Keratinocyte (primary cell): ENCODE results near the gene CFAP46. TPM values are rescaled to one million over a fixed set of nuclear protein-coding genes. Genes with fewer than 3 reads are reported as not detected.

Experiments
- DNase-seq: peaks from one replicate; pipeline ENCODE4 v3.0.0-alpha.2; 2011; ENCODE audit warnings: low read depth, missing footprints, low spot score
- FAIRE-seq: peaks from 2 replicates; lab custom pipeline; 2011; peaks lifted over from hg19 to GRCh38; lab: Jason Lieb, UNC
- H2AFZ ChIP-seq: 2 replicates; pipeline ENCODE4 v1.6.0; 2012; ENCODE audit warnings: low read length, control low read depth, inconsistent platforms; ENCODE audit not compliant: control insufficient read depth
- H3K27ac ChIP-seq: 2 replicates; pipeline ENCODE4 v1.5.1; 2011; ENCODE audit warnings: low read length; ENCODE audit not compliant: control insufficient read depth, insufficient read depth
- H3K27me3 ChIP-seq: 3 replicates; pipeline ENCODE4 v1.6.0; 2011; ENCODE audit warnings: low read length; ENCODE audit not compliant: control insufficient read depth, insufficient read depth; ENCODE audit errors: extremely low read depth
- H3K36me3 ChIP-seq, 2 experiments: 2 replicates in 1 of 2; 3 replicates in 1 of 2; pipeline ENCODE4 v1.5.1; 2011; ENCODE audit warnings: low read length in 2 of 2, mild to moderate bottlenecking in 1 of 2; ENCODE audit not compliant: control insufficient read depth in 2 of 2, insufficient read depth in 2 of 2; ENCODE audit errors: extremely low read depth in 1 of 2
- H3K4me1 ChIP-seq: 3 replicates; pipeline ENCODE4 v1.5.1; 2011; ENCODE audit warnings: low read length; ENCODE audit not compliant: control insufficient read depth, insufficient read depth; ENCODE audit errors: extremely low read depth
- H3K4me2 ChIP-seq: 3 replicates; pipeline ENCODE4 v1.6.0; 2011; ENCODE audit warnings: low read depth, low read length; ENCODE audit not compliant: control insufficient read depth, insufficient read depth; ENCODE audit errors: extremely low read depth
- H3K4me3 ChIP-seq, 3 experiments: fragments of 200-600 bp in 1 of 3; sonication (generic) in 1 of 3; 2 replicates in 2 of 3; 3 replicates in 1 of 3; pipeline ENCODE4 v1.5.1; 2011 to 2016; ENCODE audit warnings: low read length in 3 of 3, mild to moderate bottlenecking in 3 of 3, control low read depth in 2 of 3, inconsistent platforms in 1 of 3, low read depth in 1 of 3, mixed read lengths in 1 of 3, mixed run types in 1 of 3, moderate library complexity in 1 of 3; ENCODE audit not compliant: control insufficient read depth in 2 of 3, insufficient read depth in 2 of 3; ENCODE audit errors: extremely low read depth in 1 of 3
- H3K79me2 ChIP-seq: 2 replicates; pipeline ENCODE4 v1.6.0; 2012; ENCODE audit warnings: low read length; ENCODE audit not compliant: control insufficient read depth, insufficient read depth
- H3K9ac ChIP-seq: 3 replicates; pipeline ENCODE4 v1.6.0; 2011; ENCODE audit warnings: low read length; ENCODE audit not compliant: control insufficient read depth, insufficient read depth; ENCODE audit errors: extremely low read depth
- H3K9me1 ChIP-seq: 3 replicates; pipeline ENCODE4 v1.6.0; 2011; ENCODE audit warnings: low read length; ENCODE audit not compliant: control insufficient read depth, insufficient read depth; ENCODE audit errors: extremely low read depth
- H3K9me3 ChIP-seq: 2 replicates; pipeline ENCODE4 v1.5.1; 2012; ENCODE audit warnings: low read depth, low read length; ENCODE audit not compliant: control insufficient read depth
- H4K20me1 ChIP-seq: 3 replicates; pipeline ENCODE4 v1.6.0; 2011; ENCODE audit warnings: low read length; ENCODE audit not compliant: control insufficient read depth, insufficient read depth; ENCODE audit errors: extremely low read depth
- CTCF ChIP-seq, 3 experiments: IDR thresholded peaks in 1 of 3; conservative IDR thresholded peaks in 1 of 3; optimal IDR thresholded peaks in 1 of 3; 2 replicates in 2 of 3; 3 replicates in 1 of 3; pipeline versions ENCODE3 to v1.5.1; 2011; ENCODE audit warnings: low read length in 3 of 3, mild to moderate bottlenecking in 3 of 3, moderate library complexity in 2 of 3, control low read depth in 1 of 3, inconsistent platforms in 1 of 3; ENCODE audit not compliant: insufficient read depth in 2 of 3; ENCODE audit errors: extremely low read depth in 1 of 3
- EZH2 ChIP-seq: IDR thresholded peaks from one replicate; pipeline ENCODE4 v1.6.1; 2012; ENCODE audit warnings: inconsistent platforms, mild to moderate bottlenecking, low read length, moderate library complexity
- dilution Hi-C: fragments of 300-500 bp; cut with MboI; formaldehyde crosslinking; loops from one replicate; pipeline ENCODE4 v1.7.0; 2020; ENCODE audit warnings: low sequenced_read_pairs; ENCODE audit not compliant: extremely low pct_ligation_motif_present
- polyA plus RNA-seq, 5 experiments: library from polyadenylated mRNA; depleted of rRNA in 3 of 5; stranded (reverse) in 3 of 5; stranded (forward) in 1 of 5; unstranded in 1 of 5; fragments of >200 nt; gene quantifications; 1 replicate in 1 of 5; 2 replicates in 3 of 5; 3 replicates in 1 of 5; pipeline versions ENCODE4 v1.2.1 to v1.2.3, GENCODE V29; 2011 to 2012; ENCODE audit warnings: missing spikeins in 2 of 5, low read depth in 1 of 5, low replicate concordance in 1 of 5

Gene CFAP46
- polyA plus RNA-seq, 1 donor (not counting 4 experiments of a cell fraction or from before 2014, with no cell fraction given) = 1.00 TPM

- no peak overlapping the region for H3K9ac ChIP-seq
- H3K36me3 ChIP-seq = no peaks in the 10 kb centered on the region
- peaks cover 10% of the 10 kb centered on the region for H3K4me1 ChIP-seq
- FAIRE-seq (no peak), DNase-seq (no peak)
- H4K20me1 ChIP-seq = no peaks in the 10 kb centered on the region
- H3K27me3 ChIP-seq = no peaks in the 10 kb centered on the region
- no peak overlapping the region for H3K4me3 ChIP-seq
- H3K27ac ChIP-seq = no peak overlapping the region
- H3K9me3 ChIP-seq = peaks cover 2% of the 10 kb centered on the region
- no peaks in the 10 kb centered on the region for H3K9me1 ChIP-seq
- dilution Hi-C loops = no loop called here
- TF ChIP-seq EZH2 (no peak), CTCF (optimal IDR thresholded peaks at IDR 0.05 in 1 of 3, IDR thresholded peaks at IDR 0.05 in 1 of 3, conservative IDR thresholded peaks at IDR 0.05 in 1 of 3; ENCODE audit: extremely low read depth in 1 of 3, insufficient read depth in 2 of 3, low read length in 3 of 3) (no peak)
- no peak overlapping the region for H3K4me2 ChIP-seq
- H2AFZ ChIP-seq = no peak overlapping the region
- no peaks in the 10 kb centered on the region for H3K79me2 ChIP-seq
Measured at GRCh38 chr10:132856869-132857524, 85.4 kb downstream of the CFAP46 start.

GRCh38 chr10:132855889-132856288, 86.5 kb downstream of the CFAP46 start:
- Histone ChIP-seq H3K4me3 (no peak overlapping the region), H3K27ac (no peak overlapping the region), H4K20me1 (no peaks in the 10 kb centered on the region), H3K36me3 (no peaks in the 10 kb centered on the region), H3K9me1 (no peaks in the 10 kb centered on the region), H3K4me2 (no peak overlapping the region), H3K4me1 (peaks cover 8% of the 10 kb centered on the region), H2AFZ (no peak overlapping the region), H3K9ac (no peak overlapping the region), H3K79me2 (no peaks in the 10 kb centered on the region), H3K9me3 (peaks cover 2% of the 10 kb centered on the region), H3K27me3 (no peaks in the 10 kb centered on the region)
- DNase-seq (no peak), FAIRE-seq (no peak)
- dilution Hi-C loops = no loop called here
- TF ChIP-seq EZH2 = no peak
- no peak for TF ChIP-seq CTCF (optimal IDR thresholded peaks at IDR 0.05 in 1 of 3, IDR thresholded peaks at IDR 0.05 in 1 of 3, conservative IDR thresholded peaks at IDR 0.05 in 1 of 3; ENCODE audit: extremely low read depth in 1 of 3, insufficient read depth in 2 of 3, low read length in 3 of 3)
